Astrocyte of the cerebellum (primary cell): ENCODE data around the gene SH3GL3.

ENCODE experiments used
- DNase-seq: peaks from one replicate; pipeline ENCODE4 v3.0.0-alpha.2; 2011; ENCODE audit warnings: low read depth
- H3K4me3 ChIP-seq: 2 replicates; pipeline ENCODE4 v1.5.1; 2011; ENCODE audit warnings: mild to moderate bottlenecking, low read depth, low read length, moderate library complexity
- CTCF ChIP-seq: IDR thresholded peaks from 2 replicates; pipeline ENCODE4 v1.5.1; 2012; ENCODE audit warnings: low read length, low read depth, moderate library complexity, mild to moderate bottlenecking; ENCODE audit errors: missing control alignments
- in situ Hi-C: cut with HindIII; loops from 2 replicates; pipeline ENCODE4 v1.10.0; 2017; ENCODE audit warnings: low sequenced_read_pairs

Gene SH3GL3, protein sequence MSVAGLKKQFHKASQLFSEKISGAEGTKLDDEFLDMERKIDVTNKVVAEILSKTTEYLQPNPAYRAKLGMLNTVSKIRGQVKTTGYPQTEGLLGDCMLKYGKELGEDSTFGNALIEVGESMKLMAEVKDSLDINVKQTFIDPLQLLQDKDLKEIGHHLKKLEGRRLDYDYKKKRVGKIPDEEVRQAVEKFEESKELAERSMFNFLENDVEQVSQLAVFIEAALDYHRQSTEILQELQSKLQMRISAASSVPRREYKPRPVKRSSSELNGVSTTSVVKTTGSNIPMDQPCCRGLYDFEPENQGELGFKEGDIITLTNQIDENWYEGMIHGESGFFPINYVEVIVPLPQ

DNA sequence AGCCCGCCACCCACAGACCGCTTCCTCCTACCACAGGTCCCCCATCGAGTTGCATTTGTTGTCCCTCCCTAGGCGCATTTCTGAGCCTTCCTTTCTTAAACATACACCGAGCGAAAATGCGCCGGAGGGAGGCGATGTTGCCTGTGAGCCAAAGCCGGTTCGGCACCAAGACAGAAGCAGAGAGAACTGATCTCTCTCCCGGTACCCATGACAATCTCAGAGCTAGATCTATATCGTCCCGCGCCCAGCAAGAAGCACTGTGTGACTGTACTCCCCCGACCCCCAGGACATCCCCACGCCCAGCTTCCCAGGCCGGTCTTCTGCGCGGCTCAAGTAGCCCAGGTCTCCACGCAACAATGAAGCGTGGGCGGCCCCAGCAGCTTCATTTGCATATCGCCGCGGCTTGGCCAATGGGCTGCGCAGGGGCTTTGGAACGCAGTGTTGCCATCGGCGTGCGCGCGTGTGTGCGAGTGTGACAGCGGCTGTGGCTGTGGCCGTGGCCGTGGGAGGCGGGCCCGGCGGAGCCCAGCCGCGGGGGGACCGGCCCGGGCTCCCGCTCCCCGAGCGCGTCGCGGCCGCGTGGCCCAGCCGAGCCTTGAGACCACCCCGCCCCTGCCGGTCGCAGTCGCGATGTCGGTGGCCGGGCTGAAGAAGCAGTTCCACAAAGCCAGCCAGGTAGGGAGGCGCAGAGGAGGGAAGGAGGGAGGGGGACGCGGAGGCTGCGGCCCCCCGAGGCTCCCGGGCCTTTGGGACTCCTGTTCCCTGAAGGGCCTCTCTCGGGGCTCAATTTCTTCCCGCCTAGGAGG is at the start of gene SH3GL3:
Gene SH3GL3 (plus strand): TSS at position 438 of the 806 bp plus-strand sequence. CDS start 193 bp downstream, at position 631.
- in situ Hi-C loops, result loop anchor here (25.0 kb wide), 1 partner anchor 115 kb away; no protein-coding TSS in a partner anchor

GRCh38 chr15:83398626-83399025 is 48.5 kb upstream of the SH3GL3 start:
- no peak for TF ChIP-seq CTCF
- in situ Hi-C loops, result no loop called here
- H3K4me3 ChIP-seq, result no peak overlapping the region
- DNase-seq, result peak; percentile 26

More for the DNA sequence above, at the start of gene SH3GL3:
- DNase-seq, result peak; percentile 20
- peak within 1 kb of the TSS; percentile 50 for H3K4me3 ChIP-seq
- TF ChIP-seq CTCF, result peak; percentile 50

DNA sequence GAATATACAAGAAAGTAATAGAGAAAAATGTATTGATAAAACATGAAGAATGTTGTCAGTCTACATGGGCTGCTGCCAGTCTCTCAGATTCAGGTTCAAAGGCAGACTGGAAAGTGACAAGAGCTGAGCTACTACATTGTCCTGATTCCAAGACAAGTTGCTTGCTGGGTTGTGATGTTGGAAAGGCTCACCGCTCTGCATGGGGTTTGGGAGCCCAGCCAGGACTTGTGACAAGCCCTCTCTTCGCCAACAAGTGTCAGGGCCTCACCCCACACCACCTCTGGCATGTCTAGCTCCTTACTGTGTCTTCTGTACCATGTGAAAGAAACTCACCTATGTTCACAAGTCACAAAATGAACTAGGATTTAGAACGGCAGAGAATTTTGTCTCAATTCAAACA is 43.0 kb upstream of the SH3GL3 start:
- H3K4me3 ChIP-seq, result no peak overlapping the region
- no peak for DNase-seq
- in situ Hi-C loops, result no loop called here
- no peak for TF ChIP-seq CTCF

- no peak overlapping the region for H3K4me3 ChIP-seq
- in situ Hi-C loops, result no loop called here
- DNase-seq, result no peak
- no peak for TF ChIP-seq CTCF
These were observed 36.6 kb upstream of the SH3GL3 start for GRCh38 chr15:83410532-83410931.

GRCh38 chr15:83413054-83413719 is 34.0 kb upstream of the SH3GL3 start:
- DNase-seq, result no peak
- H3K4me3 ChIP-seq, result no peak overlapping the region
- TF ChIP-seq CTCF, result no peak
- in situ Hi-C loops, result no loop called here

- DNase-seq, result no peak
- H3K4me3 ChIP-seq, result no peak overlapping the region
- no peak for TF ChIP-seq CTCF
- in situ Hi-C loops, result no loop called here
These were observed 25.1 kb upstream of the SH3GL3 start for GRCh38 chr15:83422081-83422480.
